ENCODE results near the gene PER2.

Gene PER2

GRCh38 chr2:238252766-238253630, 35.4 kb downstream of the PER2 start:
- FAIRE-seq: no peak
- no peak for DNase-seq (ENCODE audit: insufficient read length, low spot score)

DNA sequence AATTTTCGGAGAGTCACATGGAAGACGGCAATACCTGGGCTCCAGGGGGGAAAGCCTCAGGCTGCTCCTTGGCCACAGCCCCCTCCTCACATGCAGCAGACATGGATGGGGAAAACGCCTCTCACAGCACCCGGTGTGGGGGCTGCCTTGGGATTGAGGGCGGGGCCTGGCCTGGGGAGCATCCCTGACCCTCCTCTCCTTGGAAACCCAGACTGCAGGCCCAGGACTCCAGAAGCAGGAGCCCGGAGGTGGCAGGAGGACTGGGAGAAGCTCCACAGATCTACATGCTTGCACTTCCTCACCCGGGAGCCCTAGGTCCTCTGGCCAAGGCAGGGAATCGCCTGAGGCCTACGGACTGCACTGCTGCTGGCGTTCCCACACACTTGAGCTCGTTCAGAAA, 36.4 kb downstream of the PER2 start:
- FAIRE-seq (no peak), DNase-seq (ENCODE audit: insufficient read length, low spot score) (no peak)

DNA sequence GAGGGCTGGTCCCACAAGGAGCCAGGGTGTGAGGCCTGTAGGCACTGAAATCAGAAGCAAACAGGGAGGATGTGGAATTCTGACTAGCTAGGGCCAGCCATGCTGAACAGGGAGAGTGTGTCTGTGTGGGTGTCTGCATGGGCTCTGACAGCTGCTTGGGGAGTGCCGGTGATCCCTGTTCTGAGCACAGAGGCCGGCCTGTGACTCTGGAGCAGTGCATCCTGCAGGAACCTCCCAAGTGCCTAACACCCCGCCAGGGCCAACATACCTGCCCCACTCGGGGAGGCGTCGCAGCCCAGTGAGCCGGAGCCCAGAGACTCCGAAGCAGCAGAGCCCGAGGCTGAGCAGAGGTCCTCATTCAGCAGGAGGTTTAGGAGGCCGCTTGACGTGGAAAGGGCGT, 37.1 kb downstream of the PER2 start:
- DNase-seq (ENCODE audit: insufficient read length, low spot score): no peak
- no peak for FAIRE-seq

DNA sequence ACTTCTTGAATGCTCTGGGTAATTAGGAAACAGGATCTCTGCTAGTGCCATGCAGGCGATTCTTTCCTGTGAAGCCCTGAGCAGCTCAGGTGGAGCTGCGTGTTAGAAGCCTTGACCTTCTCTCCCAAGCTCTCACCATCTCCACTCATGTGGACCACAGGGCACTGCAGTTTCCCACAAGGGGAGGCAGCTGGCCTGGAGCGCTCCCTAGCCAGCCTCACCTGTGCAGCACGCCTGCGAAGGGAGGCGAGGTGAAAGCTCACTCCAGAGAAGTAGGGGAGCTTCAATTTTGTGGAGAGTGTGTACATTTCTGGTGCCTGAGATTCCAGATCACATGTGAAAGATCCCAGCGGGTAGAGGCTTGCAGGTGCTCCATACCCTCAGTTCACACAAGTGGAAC, 37.5 kb downstream of the PER2 start:
- FAIRE-seq: no peak
- no peak for DNase-seq (ENCODE audit: insufficient read length, low spot score)

DNA sequence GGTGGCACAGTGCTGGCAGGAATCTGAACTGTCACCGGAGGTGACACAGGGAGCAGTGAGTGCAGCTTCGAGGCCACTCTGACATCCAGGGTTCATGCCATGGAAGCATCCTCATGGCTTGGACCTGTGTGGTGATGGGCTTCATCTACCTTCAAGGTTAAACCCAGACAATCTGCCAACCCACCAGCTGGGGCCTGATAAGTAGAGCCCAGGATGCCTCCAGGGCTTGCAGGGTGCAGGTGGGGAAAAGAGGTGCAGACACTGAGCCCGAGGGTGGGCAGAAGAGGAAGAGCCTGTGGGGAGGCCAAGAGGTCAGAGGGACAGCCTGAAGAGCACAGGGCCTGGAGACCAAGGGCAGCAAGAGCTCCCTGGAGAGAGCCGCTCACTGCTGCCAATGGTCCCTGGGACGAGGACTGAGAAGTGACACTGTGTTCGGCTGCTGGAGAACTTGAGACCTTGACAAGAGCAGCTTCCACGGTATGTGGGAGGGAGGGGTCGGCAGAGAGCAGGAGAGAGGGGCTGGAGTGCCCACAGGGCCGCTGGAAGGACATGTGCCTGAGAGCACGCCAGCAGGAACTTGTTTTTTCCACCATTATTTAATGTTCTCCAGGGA, 40.5 kb downstream of the PER2 start:
- DNase-seq (ENCODE audit: insufficient read length, low spot score): no peak
- peak; percentile 20 for FAIRE-seq

DNA sequence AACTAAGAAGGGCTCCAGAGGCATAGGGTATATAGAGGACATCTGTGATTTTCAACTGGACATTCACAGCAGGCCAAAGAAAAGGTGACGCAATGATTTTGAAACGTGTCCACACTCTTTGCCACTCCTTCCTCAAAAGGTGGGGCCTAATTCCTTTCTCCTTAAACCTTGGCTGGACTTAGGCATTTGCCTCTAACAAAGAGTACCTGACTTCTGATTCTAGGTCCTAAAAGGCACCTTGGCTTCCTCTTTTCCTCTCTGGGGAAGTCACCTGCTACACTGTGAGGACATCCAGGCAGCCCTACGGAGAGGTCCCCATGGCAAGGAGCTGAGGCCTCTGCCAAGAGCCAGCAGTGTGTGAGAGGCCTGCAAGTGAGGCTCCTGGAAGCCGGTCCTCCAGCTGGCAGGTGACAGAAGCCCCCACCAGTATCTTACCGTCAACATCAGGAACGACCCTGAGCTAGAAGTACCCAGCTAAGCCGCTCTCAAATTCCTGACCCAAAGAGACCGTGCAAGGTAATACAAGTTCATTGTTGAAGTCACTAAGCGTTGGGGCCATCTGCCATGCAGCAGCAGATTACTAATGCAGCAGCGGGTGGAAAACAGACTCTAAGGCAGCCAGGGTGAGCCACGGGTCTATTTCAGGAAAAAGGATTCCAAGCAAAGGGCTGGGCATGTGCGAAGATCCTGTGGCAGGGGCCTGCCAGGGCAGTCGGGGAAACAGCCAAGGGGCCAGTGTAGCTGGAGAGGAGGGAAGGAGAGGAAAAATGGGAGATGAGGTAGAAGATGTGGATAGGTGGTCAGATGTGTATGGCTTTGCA, 41.2 kb downstream of the PER2 start:
- FAIRE-seq: no peak
- DNase-seq (ENCODE audit: insufficient read length, low spot score): no peak

DNA sequence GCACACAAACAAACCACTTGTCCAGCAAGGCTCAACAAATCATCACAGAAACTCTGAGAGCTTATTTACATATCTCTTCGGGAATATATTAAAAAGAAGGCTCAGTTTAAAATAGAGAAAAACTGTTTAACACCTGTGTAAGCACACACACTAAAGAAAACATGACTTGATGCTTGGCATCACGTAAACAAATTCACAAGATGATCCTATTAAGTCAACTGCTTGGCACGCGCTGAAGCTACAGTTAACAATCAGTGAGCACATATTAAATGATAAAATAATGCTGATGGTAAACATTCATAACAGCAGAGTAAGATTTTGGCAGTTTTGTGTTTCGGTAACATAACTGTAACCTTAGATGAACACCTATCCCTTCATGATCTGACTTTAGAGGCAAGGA, 44.3 kb downstream of the PER2 start:
- no peak for DNase-seq (ENCODE audit: insufficient read length, low spot score)
- peak; percentile 49 for FAIRE-seq

GRCh38 chr2:238243496-238244076, 44.8 kb downstream of the PER2 start:
- DNase-seq (ENCODE audit: insufficient read length, low spot score) (no peak), FAIRE-seq (no peak)

- FAIRE-seq: no peak
- DNase-seq (ENCODE audit: insufficient read length, low spot score): no peak
Measured at GRCh38 chr2:238242731-238243495, 45.5 kb downstream of the PER2 start.

DNA sequence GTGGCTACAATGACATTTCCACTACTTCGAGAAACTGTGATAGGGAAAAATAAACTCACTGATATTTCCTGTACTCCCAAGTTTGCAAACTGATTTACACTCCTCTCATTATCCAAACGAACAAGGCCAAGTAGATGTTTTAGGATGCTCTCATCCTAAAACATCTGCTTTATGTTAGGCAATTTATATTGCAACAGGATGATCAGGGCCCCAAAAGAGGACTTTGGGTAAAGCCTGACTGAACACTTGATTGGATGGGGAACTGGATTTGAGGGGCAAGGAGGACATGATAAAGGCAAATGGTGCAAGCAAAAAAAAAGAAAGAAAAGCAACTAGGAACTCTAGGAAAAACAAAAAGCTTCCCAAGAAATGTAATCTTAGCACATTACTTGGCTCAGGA, 46.4 kb downstream of the PER2 start:
- DNase-seq (ENCODE audit: insufficient read length, low spot score): no peak
- FAIRE-seq: no peak

DNA sequence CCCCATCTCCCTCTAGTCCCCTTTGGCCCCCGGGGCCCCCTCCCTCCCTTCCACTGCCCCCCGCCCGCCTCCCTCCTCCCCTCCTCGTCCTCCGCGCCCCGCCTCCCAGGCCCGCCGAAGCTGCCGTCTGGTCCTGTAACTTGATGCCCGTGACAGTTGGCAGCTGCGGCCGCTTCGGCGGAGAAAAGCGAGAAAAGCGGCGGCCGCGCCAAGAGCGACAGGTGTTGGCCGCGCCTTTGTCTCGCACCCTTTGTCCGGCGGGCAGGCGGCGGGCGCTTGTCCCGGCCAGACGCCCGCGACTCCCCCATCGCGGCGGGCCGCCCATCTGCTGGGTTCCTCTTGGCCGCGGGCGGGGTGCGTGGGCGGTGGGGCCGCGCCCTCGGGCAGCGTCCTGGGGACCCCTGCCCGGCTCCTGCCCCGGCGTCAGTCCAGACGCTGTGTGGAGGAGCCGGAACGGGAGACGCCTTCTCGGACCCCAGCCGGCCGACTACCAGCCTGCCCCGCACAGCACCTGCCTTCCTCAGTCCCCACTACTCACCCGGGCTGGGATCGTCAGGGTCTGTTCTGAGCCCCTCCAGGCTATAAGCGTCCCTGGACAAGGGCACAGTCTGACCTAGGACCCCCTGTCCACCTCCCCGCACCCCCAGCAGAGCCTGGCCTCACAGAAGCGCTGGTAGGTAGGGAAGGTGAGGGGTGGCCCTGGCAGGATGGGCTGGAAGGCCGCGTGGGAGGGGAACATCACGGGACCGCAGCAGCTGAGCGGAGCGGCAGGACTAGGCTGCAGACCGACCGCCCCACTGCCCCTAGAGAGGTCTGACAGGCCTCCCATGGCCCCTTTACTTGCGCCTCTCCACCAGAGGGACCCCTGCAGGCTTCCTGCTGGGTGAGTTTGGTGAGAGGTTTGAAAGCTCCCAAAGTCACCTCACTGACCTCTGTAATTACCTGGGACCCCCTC, 47.4 kb downstream of the PER2 start:
- DNase-seq (ENCODE audit: insufficient read length, low spot score) (peak; percentile 50), FAIRE-seq (no peak)

DNA sequence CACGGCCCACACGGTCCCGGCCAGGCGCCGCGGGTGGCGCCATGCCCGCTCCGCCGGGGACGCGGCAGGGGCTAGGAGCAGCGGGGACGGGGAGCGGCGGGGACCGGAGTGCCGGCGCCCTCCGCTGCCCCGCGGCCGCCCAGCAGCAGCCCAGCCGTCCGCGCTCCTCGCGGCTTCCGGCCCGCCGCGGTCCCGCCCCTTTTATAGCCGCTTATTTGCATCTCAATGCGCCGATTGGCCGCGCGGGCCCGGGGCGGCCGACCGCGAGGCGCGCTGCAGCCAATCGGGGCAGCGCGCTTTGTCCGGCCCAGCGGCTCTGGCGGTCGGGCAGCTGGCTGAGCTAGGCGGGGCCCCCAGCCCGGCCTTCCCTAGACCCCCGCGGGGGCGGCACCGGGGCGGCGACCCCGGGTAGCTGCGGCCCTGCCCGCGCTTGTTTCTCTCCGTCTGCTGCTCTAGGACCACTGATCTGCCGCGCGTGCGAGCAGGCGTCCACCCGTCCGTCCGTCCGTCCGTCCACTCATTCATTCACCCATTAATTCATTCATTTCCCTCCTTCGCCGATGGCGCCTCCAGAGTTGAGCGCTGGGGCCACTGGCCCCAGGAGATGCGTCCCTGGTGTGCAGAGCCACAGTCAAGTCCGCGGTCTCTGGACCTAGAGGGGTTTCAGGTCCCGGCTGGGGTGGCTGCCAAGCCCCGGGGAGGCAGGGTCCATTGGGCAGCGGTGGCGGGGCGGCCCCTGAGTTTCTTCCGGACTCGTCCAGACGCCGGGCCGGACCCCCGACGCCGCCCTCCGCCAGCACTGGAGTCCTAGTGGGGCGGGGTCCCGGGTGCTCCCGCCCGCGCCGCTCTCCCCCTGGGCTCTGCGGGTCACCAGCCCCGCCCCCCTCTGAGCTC, 48.3 kb downstream of the PER2 start, which contains the start of gene HES6:
HES6 (minus strand) TSS at position 176 of the 894 bp plus-strand sequence; CDS start at position 43, 133 bp downstream.
- FAIRE-seq: peak; percentile 94
- DNase-seq (ENCODE audit: insufficient read length, low spot score): peak; percentile 91

DNA sequence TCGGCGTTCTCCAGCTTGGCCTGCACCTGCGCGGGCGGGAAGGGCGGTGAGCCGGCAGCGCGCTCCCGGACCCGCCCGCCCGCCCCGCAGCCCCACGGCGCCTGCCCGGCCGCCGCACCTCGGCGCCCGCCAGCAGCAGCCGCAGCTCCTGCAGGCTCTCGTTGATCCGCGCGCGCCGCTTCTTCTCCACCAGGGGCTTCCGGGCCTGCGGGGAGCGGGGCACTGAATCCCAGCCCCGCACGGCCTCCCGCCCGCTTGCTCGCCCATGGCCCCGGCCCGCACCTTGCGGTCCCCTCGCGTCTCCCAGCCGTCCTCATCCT, 48.9 kb downstream of the PER2 start:
- FAIRE-seq (no peak), DNase-seq (ENCODE audit: insufficient read length, low spot score) (no peak)

DNA sequence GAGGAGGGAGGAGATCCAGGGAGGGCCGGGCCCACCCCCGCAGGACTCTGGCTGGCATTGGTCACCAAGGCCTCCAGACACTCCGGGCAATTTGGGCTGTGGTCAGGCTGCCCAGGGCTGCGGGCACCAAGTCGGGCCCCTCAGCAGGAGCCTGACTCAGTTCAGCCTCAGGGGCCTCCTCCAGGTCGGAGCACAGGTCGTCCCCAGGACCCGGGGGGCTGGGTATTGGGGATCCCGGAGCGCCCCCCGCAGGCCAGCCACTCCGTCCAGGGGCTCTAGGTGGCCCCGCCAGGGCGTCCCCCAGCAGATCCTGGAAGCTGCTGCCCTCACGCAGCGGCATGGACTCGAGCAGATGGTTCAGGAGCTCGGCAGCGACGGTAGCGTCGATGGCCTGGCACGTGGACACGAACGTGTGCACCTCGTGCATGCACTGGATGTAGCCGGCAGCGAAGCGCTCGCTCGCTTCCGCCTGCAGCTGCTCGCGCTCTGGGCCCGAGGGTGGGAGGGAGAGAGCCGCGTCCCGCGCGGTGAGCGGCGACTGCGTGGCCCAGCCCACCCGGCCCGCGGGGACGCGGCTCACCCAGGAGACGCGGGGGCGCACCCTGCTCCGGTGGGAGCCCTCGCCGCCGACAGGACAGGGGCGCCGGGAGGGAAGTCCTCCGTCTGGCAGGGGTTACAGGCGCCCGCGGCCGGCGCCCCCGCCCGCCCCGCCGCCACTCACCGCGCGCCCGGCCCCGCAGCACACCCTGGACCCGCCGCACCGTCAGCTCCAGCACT, 49.5 kb downstream of the PER2 start:
- DNase-seq (ENCODE audit: insufficient read length, low spot score): no peak
- no peak for FAIRE-seq

DNA sequence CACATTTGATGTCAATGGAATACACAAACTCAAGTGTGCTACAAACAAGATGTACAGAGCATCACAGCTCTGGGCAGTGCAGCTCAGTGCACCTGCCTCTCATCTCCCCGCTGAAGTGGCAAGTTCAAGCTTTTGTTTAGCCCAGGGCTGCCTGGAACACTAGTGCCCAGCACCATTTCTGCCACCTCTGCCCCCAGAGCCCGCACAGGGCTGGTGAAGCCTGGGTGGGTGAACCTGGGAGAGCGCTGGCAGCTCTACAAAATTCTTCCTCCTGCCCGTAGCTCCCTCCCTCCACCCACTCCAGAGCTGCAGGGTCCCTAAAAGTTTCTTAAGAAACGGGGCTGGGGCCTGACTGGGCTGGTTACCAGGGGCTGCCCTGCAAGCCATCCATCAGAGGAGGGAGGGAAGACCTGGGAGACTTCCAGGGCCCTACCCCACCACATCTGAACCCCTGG, 50.1 kb downstream of the PER2 start:
- DNase-seq (ENCODE audit: insufficient read length, low spot score) (no peak), FAIRE-seq (no peak)

- no peak for DNase-seq (ENCODE audit: insufficient read length, low spot score)
- FAIRE-seq: no peak
Measured at GRCh38 chr2:238237431-238238135, 50.8 kb downstream of the PER2 start.

DNA sequence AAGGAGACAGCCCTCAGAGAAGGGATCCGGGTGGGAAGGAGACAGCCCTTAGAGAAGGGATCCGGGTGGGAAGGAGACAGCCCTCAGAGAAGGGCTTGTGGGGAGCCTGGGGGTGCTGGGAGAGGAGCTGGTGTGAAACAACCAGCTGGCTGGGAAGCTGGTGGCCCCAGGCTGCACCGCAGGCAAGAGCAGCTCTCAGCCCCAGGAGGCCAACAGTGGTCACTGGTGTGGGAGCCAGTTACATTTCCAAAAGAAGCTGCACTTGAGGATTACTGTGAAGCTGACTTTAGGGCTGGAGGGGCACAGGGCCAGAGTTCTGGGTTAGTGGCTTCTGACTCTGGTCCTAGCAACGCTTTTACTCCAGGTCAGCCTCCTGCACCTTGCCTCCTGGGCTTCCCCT, 51.8 kb downstream of the PER2 start:
- DNase-seq (ENCODE audit: insufficient read length, low spot score) (no peak), FAIRE-seq (no peak)

Data from HTR-8/SVneo (cell line).